Measurements from ENCODE around the gene APEX1. TPM values are rescaled to one million over a fixed set of nuclear protein-coding genes. Genes with fewer than 3 reads are reported as not detected.

The APEX1 gene
- total RNA-seq, 1 experiment from 2014 or later = 64.7 TPM

Other genes with a start within 250 kb of the APEX1 start
- gene OR11H6, start 231.5 kb upstream of the APEX1 start, total RNA-seq (2014; rRNA removed; shearing (Covaris generic)) = not detected in 2 replicates
- not detected in 2 replicates for gene OR11H7, start 226.2 kb upstream of the APEX1 start, total RNA-seq (2014; rRNA removed; shearing (Covaris generic))
- not detected in 2 replicates for gene OR11H4, start 215.9 kb upstream of the APEX1 start, total RNA-seq (2014; rRNA removed; shearing (Covaris generic))
- gene TTC5, start 149.3 kb upstream of the APEX1 start, total RNA-seq (2014; rRNA removed; shearing (Covaris generic)) = 4.0 and 9.5 TPM in 2 replicates
- gene CCNB1IP1, start 121.9 kb upstream of the APEX1 start, total RNA-seq (2014; rRNA removed; shearing (Covaris generic)) = 54.8 and 57.0 TPM in 2 replicates
- gene PARP2, start 111.6 kb upstream of the APEX1 start, total RNA-seq (2014; rRNA removed; shearing (Covaris generic)) = 25.4 and 27.8 TPM in 2 replicates
- gene TEP1, start 41.7 kb upstream of the APEX1 start, total RNA-seq (2014; rRNA removed; shearing (Covaris generic)) = 14.3 and 16.8 TPM in 2 replicates
- not detected in 2 replicates for gene KLHL33, start 19.1 kb upstream of the APEX1 start, total RNA-seq (2014; rRNA removed; shearing (Covaris generic))
- 61.5 and 70.0 TPM in 2 replicates for gene OSGEP, start 414 bp upstream of the APEX1 start, total RNA-seq (2014; rRNA removed; shearing (Covaris generic))
- gene PIP4P1, start 6.2 kb downstream of the APEX1 start, total RNA-seq (2014; rRNA removed; shearing (Covaris generic)) = 23.8 and 27.2 TPM in 2 replicates
- gene PNP, start 14.2 kb downstream of the APEX1 start, total RNA-seq (2014; rRNA removed; shearing (Covaris generic)) = 79.3 and 84.2 TPM in 2 replicates
- gene RNASE10, start 50.3 kb downstream of the APEX1 start, total RNA-seq (2014; rRNA removed; shearing (Covaris generic)) = not detected in 2 replicates
- not detected in 2 replicates for gene RNASE9, start 105.8 kb downstream of the APEX1 start, total RNA-seq (2014; rRNA removed; shearing (Covaris generic))
- gene RNASE11, start 132.8 kb downstream of the APEX1 start, total RNA-seq (2014; rRNA removed; shearing (Covaris generic)) = not detected in 2 replicates
- not detected in 2 replicates for gene RNASE12, start 136.2 kb downstream of the APEX1 start, total RNA-seq (2014; rRNA removed; shearing (Covaris generic))
- not detected in 2 replicates for gene OR6S1, start 186.5 kb downstream of the APEX1 start, total RNA-seq (2014; rRNA removed; shearing (Covaris generic))
- 12.1 and 13.3 TPM in 2 replicates for gene RNASE4, start 229.3 kb downstream of the APEX1 start, total RNA-seq (2014; rRNA removed; shearing (Covaris generic))
- gene ANG, start 233.5 kb downstream of the APEX1 start, total RNA-seq (2014; rRNA removed; shearing (Covaris generic)) = 2.8 and 3.0 TPM in 2 replicates

Measured in M059J (cell line).